ENCODE measurements around the gene GHRH. TPM values are rescaled to one million over a fixed set of nuclear protein-coding genes. Genes with fewer than 3 reads are reported as not detected.

The GHRH gene
- total and polyA plus RNA-seq, 2 of the 4 experiments (the other 2 are of a cell fraction) = not detected

GRCh38 chr20:37246736-37247135 is 14.9 kb downstream of the GHRH start:
- no peak overlapping the region for H3K4me3 ChIP-seq (ENCODE audit: insufficient read depth, low read depth, low read length)
- WGBS, 2 experiments (ENCODE audit: extremely low coverage in 2 of 2, insufficient read length in 1 of 2) = no CpG with 5 or more reads among the region's 5 CpGs
- no peak overlapping the region for H3K9ac ChIP-seq (ENCODE audit: low read depth, low read length)
- H3K56ac ChIP-seq (ENCODE audit: extremely low read depth, insufficient read depth, low read length) = no peak overlapping the region
- H4K91ac ChIP-seq (ENCODE audit: insufficient read depth, low read depth, low read length) = no peak overlapping the region
- no peak overlapping the region for H2BK5ac ChIP-seq (ENCODE audit: low read depth, low read length, poor library complexity, severe bottlenecking)
- in situ Hi-C loops (cut with MboI; ENCODE audit: low sequenced_read_pairs) (no loop called here), intact Hi-C loops (cut with micrococcal nuclease) (no loop called here), dilution Hi-C loops (cut with HindIII; ENCODE audit: low sequenced_read_pairs, unreplicated experiment) (no loop called here)
- H3K23ac ChIP-seq (ENCODE audit: low read depth, low read length) = no peak overlapping the region
- H2BK15ac ChIP-seq (ENCODE audit: low read depth, low read length) = no peak overlapping the region
- CTCF ChIA-PET = no interaction called here
- H3K4ac ChIP-seq (ENCODE audit: low read depth, low read length) = no peak overlapping the region
- no peak overlapping the region for H2BK120ac ChIP-seq (ENCODE audit: low read depth, low read length)
- no peak overlapping the region for H3K27ac ChIP-seq (ENCODE audit: insufficient read depth, low read length)
- H3K36me3 ChIP-seq (ENCODE audit: control insufficient read depth, insufficient read depth, low read length) = peaks cover 19% of the 10 kb centered on the region
- H4K5ac ChIP-seq (ENCODE audit: low read depth, low read length) = no peak overlapping the region
- H4K20me1 ChIP-seq (ENCODE audit: insufficient read depth, low read length) = no peaks in the 10 kb centered on the region
- H3K79me1 ChIP-seq (ENCODE audit: low read depth in 1 of 2, low read length in 2 of 2) = no peaks in the 10 kb centered on the region
- H2AK5ac ChIP-seq (ENCODE audit: low read depth, low read length) = no peak overlapping the region
- H3K4me2 ChIP-seq (ENCODE audit: low read depth, low read length) = no peak overlapping the region
- no peak overlapping the region for H4K8ac ChIP-seq (ENCODE audit: low read depth in 2 of 2, low read length in 2 of 2)
- H2BK20ac ChIP-seq (ENCODE audit: low read depth, low read length) = no peak overlapping the region
- H3K4me1 ChIP-seq (ENCODE audit: control insufficient read depth, insufficient read depth, low read length) = peaks cover 1% of the 10 kb centered on the region; the same call in 1 of the 2 replicates
- H3K9me3 ChIP-seq (ENCODE audit: control insufficient read depth, insufficient read depth, low read length) = no peaks in the 10 kb centered on the region
- BruUV-seq (replicated peaks) = no TSS peak
- DNase-seq (no peak), ATAC-seq (ENCODE audit: low read depth) (no peak)
- POLR2A ChIA-PET (ENCODE audit: unreplicated experiment) = no interaction called here
- H3K18ac ChIP-seq (ENCODE audit: low read depth, low read length) = no peak overlapping the region
- TF ChIP-seq MAZ (IDR thresholded peaks at IDR 0.05; ENCODE audit: borderline replicate concordance, low read depth, low read length) (no peak), CTCF (conservative IDR thresholded peaks at IDR 0.05; ENCODE audit: low read depth, low read length) (no peak), MAFK (IDR thresholded peaks at IDR 0.05; ENCODE audit: low read depth, low read length) (no peak)
- H2AK9ac ChIP-seq (replicated peaks; ENCODE audit: low read depth, low read length, poor library complexity) = no peak overlapping the region
- no peak overlapping the region for H2AFZ ChIP-seq (replicated peaks; ENCODE audit: low read length, poor library complexity)
- H3K14ac ChIP-seq (replicated peaks; ENCODE audit: low read depth, low read length) = no peak overlapping the region
- peaks cover 3% of the 10 kb centered on the region; the same call in 1 of the 2 replicates for H3K27me3 ChIP-seq (ENCODE audit: control insufficient read depth, insufficient read depth, low read length)
- H3K9me1 ChIP-seq (ENCODE audit: insufficient read depth, low read length) = no peaks in the 10 kb centered on the region; the same call in 1 of the 2 replicates

Data from IMR-90 (cell line).